GM19025 (cell line): ENCODE measurements around the gene CEP112.
"Not testable (repeated sequence)": the region's sequence is repeated elsewhere in the genome, so short reads cannot be mapped to it uniquely, and the experiment has no call there.

Experiments
- ATAC-seq: cut with Tn5 transposase; IDR thresholded peaks from one replicate; pipeline ENCODE4 v1.9.1; 2021; ENCODE audit warnings: mild to moderate bottlenecking, low read depth, moderate library complexity; ENCODE audit not compliant: unreplicated experiment

The CEP112 gene

DNA sequence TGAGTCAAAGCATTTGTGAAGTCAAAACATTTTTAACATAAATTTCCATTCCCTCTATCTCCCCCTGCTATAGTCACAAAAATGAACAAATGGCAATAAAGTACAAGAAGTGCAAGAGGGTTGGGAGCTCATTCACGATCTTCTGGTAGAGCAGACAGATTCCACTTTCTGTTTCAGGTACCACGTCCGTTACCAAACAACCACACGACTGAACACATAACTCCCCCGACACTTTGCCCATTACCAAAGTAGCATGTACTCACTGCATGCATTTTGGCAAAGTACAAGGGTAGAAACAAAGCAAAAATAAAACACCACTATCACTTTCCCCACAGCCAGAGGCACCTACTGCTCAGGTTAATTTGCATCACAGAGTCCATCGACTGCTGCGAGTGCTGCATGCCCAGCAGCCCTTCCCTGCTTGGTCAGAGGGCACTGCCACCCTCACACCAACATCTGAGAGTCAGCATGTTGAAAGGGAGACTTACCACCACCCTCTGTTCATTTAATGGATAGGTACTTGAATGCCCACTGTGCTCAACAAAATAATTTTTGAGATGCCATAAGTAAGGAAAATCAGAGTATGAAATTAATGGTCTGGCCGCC, 480.2 kb downstream of the CEP112 start:
- ATAC-seq = no peak

DNA sequence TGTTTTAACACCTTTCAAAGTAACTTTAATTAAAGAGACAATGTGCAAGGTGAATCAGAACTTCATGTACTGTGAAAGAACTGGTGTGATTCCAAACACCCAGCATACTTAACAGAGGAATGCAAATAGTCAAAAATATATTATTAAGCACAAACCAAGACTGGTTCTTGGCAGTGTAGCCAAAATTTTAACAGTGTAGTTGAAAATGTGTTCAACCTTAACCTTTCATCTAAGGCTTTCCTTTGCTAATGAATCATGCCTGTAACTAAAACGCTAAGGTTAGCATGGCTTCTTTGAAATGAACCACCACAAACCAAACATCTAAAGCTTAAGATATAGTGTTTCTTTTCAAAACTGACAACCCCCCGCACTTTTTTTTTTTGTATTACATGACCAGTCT, 484.2 kb downstream of the CEP112 start:
- no peak for ATAC-seq

GRCh38 chr17:65704731-65705130, 487.2 kb downstream of the CEP112 start:
- no peak for ATAC-seq

DNA sequence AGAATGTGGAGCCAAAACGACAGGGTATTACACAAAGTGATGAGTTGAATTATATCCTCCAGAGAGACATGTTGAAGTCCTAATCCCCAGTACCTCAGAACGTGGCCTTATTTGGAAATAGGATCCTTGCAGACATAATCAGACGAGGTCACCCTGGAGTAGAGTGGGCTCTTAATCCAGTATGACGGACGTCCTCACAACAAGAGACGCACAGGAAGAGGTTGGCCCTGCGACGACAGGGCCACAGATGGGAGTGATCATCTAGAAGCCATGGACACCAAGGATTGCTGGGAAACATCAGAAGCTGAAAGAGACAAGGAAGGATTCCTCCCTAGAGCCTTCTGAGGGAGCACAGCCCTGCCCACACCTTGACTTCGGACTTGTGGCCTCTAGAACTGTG, 488.0 kb downstream of the CEP112 start:
- no peak for ATAC-seq

DNA sequence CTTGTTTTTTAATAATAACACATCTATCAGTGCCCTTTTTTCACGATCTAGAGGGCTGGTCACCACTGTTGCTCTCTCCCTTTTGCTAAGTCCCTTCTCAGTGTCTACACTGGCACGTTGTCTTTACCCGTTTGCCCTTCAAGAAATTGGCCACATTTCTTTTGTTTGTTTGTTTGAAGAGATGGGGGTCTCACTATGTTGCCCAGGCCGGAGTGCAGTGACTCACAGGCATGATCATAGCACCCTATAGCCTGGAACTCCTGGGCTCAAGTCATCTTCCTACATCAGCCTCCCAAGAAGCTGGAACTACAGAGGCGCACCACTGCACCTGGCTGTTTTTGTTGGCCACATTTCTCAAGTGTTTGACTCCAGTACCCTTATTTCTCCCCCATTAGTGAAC, 492.5 kb downstream of the CEP112 start:
- no peak for ATAC-seq

- no peak for ATAC-seq
Observed at GRCh38 chr17:65698381-65699061, 493.4 kb downstream of the CEP112 start.

DNA sequence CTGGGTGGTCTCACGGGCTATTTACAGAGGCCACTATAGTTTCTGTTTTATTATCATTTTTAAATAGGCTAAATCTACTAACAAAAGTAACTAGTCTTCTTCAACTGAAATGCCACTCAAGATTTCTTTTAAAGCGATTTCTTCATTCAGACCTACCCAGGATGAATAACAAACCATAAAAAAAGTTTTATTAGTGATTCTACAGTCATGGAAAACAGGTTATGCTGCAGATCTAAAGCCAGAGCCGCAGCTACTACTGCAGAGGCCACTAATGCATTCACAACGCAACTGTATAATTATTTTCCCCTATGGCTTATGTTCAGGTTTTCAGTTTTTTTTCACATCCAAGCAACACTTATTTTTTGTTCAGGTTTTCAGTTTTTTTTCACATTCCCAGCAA, 494.3 kb downstream of the CEP112 start:
- ATAC-seq = no peak

DNA sequence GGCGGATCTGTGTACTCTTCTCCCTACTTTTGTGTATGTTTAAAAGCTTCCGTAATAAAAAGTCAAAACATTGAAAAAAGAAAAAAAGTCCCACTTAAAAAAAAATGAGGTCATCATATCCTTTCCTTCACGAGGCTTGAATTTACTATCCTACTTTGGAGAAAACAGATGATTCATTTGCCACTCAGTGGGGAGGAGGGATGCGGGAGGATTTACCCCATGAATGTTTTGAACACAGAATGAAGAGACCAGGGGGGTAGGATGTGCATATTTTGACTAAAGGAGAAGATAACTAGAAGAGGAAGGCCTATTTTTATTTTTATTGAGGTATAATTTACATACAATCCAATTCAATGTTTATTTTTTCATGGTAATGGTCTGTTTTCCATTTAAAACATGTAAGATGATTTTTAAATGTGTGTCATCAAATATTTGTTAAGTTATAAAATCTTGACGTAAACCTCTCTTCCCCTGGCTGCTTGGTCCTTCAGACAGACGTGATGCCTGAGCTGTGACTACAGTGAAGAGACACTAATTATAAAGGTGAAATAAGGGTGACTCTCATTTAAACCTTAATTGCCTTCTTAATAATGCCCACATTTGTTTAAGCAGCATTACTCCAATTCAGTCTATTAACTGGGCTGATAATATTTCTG, 495.1 kb downstream of the CEP112 start:
- ATAC-seq = no peak

DNA sequence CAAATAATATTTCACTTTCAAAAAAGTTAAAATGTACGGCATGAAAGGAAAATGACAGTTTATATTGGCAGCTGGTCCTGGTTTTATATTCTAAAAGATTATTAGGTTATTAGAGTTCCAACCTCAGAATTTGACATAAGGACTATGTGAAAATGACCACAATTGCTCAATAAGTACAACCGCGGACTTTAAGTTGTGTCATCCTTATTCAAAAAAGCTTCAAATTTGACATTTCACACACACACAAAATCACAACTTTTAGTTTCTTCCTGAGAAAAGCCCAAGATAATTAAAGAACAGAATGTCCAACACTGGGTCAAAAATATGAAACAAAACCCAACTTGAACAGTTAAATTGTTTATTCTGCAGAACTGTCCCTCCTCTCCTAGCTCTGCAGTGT, 497.3 kb downstream of the CEP112 start:
- ATAC-seq = no peak

- ATAC-seq = no peak
Observed at GRCh38 chr17:65690626-65691310, 501.2 kb downstream of the CEP112 start.

GRCh38 chr17:65688307-65688706, 503.6 kb downstream of the CEP112 start:
- ATAC-seq = no peak

DNA sequence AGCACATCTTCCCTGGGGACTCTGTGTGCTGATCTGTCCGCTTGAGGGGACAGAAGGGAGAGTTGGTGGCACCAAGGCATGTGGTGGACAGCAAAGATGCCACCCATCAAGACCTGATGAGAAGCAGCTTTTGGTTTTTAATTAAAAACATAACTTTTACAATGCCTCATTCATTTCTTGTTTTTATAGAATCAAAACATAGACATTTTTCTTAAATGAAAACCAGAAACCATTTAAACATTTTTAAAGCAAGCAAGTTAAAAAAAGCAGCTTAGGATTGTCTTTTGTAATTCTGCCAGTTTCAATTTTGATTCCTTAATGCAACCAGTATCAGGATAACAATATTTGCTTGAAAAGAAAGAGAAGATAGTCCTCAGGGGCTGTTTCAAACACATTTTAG, 506.8 kb downstream of the CEP112 start:
- ATAC-seq = no peak

DNA sequence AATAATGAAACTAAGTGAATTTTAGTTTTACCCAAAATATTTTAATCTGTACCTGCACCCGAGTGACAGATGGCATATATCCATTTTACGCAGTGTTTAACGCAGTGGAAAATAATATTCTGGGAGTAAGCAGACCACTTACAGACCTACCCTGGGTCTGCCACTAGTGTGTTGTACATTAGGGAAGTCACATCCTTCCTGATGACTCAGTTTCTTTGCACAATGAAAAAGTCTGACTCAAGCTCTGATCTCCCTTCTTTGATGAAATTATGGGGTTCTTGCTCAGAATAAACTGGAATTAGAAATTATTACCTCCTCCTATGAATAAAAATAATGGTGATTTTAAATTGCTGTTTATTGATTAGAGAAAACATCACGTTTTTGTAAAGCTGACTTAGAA, 507.3 kb downstream of the CEP112 start:
- no peak for ATAC-seq

DNA sequence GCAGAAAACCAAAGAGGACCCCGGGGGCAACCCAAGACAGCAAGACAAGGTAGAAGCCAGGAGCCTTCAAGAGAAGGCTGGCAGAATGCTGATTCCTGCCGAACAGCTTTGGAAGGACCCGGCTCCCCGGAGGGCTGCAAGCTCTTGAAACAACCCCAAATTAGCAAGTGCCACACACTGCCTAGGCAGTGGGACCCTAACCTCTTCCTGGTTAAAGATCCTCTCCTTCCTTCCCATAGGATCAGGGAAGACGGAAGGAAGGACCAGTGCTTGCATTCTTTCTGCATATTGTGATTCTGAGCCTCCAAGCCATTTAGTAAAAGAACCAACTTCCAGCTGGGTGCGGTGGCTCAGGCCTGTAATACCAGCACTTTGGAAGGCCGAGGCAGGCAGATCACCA, 508.5 kb downstream of the CEP112 start:
- no peak for ATAC-seq

DNA sequence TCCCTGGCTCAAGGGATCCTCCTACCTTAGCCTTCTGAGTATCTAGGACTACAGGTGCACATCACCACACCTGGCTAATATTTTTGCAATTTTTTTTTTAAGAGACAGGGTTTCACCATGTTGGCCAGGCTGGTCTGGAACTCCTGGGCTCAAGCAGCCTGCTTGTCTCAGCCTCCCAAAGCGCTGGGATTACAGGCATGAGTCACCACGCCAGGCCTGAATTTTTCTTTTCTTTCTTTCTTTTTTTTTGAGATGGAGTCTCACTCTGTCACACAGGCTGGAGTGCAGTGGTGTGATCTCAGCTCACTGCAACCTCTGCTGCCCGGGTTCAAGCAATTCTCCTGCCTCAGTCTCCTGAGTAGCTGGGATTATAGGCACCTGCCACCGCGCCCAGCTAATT, 510.2 kb downstream of the CEP112 start:
- not testable (repeated sequence) for ATAC-seq

DNA sequence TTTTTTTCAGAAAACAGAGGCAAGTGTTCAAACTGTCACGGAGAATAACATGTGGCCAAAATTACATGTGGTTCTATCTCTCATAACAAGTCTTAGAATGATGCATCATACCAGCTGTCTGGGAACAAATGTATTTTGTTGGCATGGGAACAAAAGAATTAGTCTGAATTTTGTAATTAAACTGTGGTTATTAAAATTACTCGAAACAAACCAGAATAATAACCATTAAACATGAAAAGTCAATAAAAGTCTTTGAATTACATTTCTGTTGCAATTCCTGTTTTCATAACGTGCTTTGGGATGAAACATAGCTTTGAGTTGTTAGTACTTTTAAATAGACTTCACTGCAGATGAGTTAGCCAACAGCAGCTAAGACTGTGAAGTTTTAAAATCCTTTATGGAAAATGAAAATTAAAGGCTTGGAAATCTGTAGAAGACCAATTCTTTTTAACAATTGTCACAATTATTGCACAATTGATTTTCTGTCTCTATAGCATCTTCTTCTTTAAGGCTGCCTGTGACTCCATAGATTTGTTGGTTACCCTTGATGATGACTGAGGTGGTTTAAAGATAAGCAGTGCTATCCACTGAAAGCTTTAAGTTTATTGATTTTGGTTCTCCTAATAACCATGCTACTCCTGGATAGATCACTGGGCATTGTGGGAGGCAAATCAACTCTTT, 512.6 kb downstream of the CEP112 start:
- no peak for ATAC-seq

DNA sequence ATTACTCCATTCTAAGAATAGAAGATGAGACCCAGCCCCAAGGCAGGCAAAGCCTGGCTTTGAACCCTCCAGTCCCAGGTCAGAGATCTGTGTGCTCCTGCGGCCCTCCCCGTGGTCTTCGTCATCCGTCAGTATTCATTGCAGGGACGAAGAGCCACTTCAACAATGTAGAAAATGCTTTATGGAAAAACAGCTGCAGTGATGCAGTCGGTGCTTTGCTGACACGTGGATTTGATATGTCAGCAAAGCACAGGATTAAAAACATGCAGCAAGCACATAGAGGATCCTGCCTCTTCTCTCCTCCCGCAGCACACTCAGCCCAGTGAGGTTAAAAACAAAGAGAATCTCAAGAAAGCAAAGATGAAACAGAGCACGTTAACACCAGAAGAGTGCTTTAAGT, 513.4 kb downstream of the CEP112 start:
- no peak for ATAC-seq

DNA sequence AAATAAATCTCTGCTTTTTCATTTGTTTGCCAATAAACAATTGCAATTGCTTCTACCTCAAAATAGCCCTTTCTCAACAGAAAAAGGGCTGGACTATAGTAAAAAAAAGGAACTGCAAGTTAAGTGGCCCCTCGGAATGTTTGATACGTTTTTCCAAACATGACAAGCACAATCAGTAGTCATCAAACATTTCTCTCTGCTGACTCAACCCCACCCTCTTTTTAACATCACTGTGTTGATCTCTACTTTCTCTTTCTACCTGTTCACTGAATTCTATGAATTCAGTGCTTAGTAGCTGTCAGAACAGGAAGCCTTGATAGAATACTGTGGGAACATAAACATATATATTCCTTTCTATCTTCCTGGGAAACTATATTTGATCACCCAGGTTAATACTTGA, 514.0 kb downstream of the CEP112 start:
- ATAC-seq = no peak

DNA sequence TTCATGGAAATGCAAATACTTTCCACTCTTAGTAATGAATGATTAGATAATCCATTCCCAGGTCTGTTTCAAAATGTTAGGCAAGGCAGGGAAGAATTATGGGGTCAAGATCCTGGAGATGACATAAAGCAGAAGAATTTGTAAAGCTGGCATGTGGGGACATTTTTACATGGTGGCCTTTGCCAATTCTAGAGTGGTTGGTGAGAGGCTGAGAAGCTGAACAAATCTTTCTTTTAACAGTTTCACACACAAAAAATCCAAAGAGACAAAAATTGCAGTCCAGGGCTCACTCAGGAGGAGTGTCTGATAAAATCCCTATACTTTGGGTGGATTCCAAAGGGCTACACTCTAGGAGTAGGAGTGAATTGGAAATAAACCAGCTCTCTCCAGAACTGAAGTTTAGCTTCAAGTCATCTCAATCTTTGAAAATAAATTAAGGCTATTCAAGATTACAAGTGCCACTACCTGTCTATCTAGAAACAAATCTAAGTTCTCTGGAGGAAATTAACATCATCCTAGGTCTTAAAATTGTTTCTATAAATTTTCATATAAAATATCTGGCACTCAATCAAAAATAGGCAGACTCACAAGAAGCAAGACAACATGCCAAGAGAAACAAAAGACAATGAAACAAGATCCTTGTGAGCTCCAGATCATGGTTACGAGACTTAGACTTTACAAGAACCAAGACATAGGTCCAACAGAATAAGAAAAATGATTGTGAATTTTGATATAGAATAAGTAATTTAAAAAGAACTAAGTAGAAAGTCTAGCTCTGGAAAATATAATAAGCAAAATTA, 517.5 kb downstream of the CEP112 start:
- no peak for ATAC-seq
